NOMO-1 treated with dmso at 0.1 percent for 144 hours (cell line): Measurements from ENCODE around the gene RNF44.

Experiments used
- DNase-seq: peaks from one replicate; lab custom pipeline; 2025; ENCODE audit not compliant: unreplicated experiment; lab: John Stamatoyannopoulos, UW

Gene RNF44

DNA sequence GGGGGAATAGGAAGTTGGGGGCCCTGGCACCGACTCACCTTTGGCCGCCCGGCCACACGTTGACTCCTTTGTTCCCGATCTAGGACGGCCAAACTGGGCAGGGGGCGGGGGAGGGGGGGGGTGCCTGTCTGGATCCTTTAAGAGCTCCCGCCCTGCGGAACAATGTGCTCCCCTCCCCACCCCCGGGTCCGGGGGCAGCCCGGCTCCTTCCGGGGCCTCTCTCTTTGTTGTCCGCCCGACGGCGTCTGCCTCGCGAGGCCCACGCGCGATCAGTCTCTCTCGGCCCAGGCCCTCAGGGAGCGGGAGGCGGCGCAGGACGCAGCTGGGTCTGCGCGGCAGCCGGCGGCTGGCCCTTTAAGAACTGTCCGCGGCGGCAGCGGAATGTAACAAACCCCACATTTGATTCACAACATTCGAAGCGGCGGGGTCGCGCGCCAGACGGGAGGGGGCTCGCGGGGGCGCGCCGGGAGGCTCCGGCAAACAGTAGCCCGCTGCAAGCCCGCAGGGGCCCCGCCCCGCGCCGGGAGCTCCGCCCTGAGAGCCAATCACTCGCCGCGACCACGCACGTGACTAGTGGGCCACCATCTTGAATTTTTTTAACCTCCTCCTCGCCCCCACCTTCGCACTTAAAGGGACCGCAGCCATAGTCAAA is at the start of gene RNF44:
Gene RNF44, minus strand, starts transcription at position 501 of the 652 bp plus-strand sequence. CDS start 4,930 bp downstream, outside the sequence.
- DNase-seq = peak; percentile 95

DNA sequence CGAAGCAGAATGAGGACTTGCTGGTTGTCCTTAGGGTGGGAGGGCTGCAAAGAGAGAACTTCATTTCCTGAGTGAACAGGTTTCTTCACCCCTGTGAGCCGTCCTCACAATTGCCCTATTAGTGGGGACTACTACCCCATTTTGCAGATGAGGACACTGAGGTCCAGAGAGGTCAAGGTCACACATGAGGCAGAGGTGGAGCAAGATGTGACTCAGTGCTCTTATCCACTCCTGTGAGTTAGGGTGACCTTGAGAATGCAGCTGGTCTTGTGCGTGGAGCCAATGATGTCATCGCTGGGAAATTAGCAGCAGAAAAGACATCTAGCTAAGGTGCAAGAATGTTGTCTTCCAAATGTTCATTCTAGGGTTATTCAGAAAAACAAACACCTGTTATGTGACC is 45.9 kb upstream of the RNF44 start:
- no peak for DNase-seq

DNA sequence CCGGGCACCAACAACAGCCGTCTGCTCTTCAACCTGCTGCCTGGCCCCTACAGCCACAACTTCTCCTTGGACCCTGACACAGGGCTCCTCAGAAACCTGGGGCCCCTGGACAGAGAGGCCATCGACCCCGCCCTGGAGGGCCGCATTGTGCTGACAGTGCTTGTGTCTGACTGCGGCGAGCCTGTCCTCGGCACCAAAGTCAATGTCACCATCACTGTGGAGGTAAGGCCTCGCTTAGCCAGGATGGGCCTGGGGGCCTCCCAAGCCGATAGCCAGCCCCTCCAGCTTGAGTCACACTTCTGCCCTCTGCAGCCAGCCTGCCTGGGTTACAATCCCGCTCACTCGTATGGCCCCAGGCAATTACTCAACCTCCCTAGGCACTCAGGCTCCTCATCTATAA is 44.2 kb upstream of the RNF44 start:
- DNase-seq = no peak

DNA sequence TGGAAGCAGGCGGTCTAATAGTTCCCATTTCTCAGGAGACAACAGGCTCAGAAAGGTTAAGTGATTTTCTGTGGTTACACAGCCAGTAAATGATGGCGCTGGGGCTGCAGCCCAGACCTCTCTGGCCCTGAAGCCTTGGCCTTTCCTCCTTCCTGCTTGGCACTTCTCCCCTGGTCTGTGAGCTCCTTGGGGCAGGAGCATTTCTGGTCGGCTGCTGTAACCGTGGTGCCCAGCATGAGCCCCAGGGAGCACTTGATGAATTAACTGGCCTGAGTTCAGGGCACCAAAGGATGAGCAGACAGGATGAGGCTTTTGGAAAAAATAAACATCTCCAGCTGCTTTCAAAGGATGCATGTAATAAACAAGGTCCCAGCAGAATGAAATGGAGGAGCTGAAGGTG is 42.1 kb upstream of the RNF44 start:
- DNase-seq = no peak

DNA sequence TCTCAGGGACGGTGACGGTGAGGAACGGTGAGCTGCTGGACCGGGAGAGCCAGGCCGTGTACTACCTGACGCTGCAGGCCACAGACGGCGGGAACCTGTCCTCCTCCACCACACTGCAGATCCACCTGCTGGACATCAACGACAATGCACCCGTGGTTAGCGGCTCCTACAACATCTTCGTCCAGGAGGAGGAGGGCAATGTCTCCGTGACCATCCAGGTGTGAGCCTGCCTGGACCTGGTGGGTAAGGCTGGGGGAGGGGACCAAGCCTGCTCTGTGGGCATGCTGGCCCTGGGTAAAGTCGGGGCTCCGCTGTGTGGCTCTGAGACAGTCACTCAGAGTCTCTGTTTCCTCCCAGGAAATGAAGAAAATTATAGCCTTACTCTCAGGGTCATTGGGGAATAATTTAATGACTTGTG is 41.2 kb upstream of the RNF44 start:
- no peak for DNase-seq

DNA sequence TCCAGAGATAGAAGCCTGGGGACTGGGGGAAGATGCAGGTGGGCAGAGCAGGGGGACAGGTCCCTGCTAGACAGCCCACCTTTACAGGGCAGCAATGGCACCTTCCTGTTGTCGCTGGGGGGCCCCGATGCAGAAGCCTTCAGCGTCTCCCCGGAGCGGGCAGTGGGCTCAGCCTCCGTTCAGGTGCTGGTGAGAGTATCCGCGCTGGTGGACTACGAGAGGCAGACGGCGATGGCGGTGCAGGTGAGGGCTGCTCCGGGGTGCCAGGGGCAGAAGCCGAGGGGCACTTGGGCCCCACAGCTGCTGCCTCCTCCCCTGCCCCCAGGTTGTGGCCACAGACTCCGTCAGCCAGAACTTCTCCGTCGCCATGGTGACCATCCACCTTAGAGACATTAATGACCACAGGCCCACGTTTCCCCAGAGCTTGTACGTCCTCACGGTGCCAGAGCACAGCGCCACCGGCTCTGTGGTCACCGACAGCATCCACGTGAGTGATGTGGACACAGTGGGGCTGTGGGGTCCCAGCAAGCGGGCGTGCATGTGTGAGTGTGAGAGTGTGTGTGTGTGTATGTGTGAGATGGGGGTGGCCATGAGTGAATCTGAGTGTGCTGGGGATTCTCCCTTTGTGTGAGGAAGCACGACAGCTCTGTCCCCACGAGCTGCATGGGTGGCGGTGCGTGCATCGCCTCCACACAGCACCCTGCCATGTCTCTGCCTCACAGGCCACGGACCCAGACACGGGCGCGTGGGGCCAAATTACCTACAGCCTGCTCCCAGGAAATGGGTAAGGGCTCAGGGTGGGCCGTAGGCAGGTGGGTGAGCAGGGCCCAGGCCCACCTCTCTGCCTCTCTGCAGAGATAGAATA is 40.3 kb upstream of the RNF44 start:
- no peak for DNase-seq

DNA sequence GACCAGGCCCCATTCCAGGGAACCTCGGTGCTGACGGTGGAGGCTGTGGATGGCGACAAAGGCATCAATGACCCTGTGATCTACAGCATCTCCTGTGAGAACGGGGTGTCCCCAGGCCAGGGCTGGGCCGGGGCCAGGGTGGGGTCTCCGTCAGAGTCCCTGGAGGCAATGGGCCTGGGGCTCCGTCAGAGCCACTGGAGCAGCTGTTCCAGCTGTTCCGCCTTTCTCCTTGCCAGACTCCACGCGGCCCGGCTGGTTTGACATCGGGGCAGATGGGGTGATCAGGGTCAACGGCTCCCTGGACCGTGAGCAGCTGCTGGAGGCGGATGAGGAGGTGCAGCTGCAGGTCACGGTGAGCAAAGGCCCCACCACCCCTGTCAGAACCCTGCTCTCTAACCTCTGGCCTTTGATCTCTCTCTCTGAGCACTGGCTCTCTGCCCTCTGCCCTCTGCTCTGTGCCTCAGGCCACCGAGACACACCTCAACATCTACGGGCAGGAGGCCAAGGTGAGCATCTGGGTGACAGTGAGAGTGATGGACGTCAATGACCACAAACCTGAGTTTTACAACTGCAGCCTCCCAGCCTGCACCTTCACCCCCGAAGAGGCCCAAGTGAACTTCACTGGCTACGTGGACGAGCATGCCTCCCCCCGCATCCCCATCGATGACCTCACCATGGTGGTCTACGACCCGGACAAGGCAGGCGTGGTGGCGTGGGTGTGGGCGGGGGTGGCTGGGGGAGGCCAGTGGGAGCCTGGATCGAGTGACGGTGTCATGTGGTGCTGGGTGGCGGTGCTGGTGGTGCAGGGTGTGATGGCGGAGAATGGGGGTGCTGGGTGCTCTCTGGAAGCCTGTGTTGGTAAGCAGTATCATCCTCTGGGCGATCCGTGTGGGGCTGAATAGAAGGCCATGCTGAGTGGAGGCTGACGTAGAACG is 38.6 kb upstream of the RNF44 start:
- DNase-seq = no peak

DNA sequence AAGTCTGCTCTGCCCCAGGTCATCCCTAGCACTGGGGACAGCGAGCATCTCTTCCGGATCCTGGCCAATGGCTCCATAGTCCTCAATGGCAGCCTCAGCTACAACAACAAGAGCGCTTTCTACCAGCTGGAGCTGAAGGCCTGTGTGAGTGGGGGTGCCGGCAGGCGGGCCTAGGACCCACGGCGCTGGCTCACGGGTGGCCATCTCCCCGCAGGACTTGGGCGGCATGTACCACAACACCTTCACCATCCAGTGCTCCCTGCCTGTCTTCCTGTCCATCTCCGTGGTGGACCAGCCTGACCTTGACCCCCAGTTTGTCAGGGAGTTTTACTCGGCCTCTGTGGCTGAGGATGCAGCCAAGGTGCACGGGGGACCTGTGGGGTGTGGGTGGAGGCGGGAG is 37.9 kb upstream of the RNF44 start:
- no peak for DNase-seq

DNA sequence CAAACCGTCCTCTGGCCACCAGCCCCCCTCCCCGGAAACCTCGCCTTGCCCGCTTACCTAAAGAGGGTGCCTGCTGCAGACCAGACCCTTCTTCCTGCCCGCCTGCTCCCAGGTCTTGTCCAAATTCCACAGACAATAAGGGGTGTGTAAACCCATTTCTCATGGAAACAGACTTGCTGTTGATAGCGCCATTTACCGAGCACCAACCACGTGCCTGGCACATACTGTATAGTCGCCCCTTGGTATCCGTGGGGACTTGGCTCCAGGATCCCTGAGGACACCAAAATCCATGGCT is 37.0 kb upstream of the RNF44 start:
- no peak for DNase-seq

DNA sequence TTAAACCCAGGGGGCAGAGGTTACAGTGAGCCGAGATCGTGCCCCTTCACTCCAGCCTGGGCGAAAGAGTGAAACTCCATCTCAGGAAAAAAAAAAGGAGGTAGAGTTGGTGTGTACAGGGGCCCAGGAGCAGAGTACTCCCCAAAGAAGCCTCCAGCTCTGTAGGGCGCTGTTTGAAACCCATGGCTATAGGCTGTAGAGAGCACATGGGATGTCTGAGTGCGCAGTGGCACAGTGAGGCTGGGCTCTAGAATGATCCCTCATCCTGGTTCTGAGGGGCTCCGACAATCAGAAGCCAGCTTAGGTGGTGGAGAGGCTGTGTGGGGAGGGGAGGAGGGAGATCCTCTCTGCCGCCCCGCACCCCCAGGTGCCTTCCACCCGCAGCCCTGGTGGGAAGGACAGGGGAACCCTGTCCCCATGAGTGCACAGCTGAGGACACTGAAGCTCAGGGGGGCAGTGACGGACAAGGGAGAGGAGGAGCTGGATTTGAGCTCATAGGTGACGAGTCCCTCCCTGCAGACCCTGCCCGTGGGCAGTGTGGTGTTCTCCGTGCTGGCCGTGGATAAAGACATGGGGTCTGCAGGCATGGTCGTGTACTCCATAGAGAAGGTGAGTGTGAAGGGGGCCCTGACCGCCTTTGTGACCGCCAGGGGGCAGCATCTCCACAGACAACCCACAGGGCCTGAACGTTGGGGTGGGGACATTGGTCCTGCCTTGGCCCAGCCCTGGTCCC is 36.5 kb upstream of the RNF44 start:
- DNase-seq = peak; percentile 13

DNA sequence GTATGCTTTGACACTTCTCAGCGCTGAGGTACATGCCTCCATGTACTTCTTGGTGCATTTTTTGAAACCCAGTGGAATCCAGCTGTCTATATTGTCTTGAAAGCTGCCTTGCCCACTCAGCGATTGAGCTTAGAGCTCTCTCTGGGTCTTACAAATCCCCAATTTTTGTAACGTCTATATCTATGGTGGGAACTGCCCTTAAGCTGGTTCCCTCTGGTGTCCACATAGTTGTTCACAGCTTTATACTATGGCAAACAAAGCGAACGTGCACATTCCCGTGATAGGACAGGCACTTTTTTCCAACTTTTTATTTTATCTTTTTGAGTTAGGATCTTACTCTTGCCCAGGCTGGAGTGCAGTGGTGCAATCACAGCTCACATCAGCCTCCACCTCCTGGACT is 32.8 kb upstream of the RNF44 start:
- DNase-seq = no peak

DNA sequence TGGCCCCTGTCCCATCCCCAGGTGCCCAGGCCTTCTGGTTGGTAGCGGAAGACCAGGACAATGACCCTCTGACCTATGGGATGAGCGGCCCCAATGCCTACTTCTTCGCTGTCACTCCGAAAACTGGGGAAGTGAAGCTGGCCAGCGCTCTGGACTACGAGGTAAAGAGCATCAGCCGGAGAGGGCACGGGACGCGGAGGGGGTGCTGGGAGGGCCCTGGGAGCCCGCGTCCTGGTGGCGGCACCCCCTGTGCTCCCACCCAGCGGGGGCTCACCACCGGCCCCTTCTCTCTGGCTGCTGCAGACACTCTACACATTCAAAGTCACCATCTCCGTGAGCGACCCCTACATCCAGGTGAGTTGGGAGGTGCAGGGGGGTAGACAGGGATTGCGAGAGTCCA is 31.5 kb upstream of the RNF44 start:
- DNase-seq = no peak

DNA sequence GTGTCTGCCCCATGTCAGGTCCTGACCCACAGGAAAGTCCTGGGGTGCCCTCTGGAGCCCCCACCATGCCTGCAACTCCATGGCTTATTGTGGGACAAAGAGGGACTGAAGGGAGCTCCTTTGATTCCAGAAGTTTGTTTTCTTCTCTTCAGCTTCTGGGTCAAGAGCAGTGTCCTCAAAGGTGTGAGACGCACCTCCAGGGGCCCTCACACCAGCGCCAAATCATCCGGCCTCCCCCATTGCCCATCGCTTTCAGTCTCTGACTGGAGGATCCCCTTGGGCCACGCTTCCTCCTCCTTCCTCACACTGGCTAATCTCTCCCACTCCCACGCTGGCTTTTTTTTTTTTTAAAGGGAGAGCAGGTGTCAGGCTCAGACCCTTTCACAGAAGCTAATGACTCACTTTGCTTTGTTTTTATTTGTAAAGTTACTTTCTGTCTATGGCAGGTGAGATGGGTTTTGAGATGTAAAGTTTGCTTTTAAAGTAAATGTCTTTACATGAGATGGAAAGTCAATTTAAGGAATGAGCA is 28.6 kb upstream of the RNF44 start:
- no peak for DNase-seq

DNA sequence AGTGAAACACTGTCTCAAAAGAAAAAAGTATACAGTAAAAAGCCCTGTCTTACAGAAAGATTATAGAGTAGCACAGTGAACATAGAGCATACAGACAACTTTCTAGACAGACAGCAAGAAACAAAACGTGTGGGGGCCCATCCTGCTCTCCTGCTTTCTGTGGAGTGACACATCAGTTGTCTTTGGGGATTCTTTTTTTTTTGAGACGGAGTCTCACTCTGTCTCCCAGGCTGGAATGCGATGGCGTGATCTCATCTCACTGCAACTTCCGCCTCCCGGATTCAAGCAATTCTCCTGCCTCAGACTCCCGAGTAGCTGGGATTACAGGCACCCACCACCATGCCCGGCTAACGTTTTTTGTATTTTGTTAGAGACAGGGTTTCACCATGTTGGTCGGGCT is 26.8 kb upstream of the RNF44 start:
- DNase-seq = no peak

DNA sequence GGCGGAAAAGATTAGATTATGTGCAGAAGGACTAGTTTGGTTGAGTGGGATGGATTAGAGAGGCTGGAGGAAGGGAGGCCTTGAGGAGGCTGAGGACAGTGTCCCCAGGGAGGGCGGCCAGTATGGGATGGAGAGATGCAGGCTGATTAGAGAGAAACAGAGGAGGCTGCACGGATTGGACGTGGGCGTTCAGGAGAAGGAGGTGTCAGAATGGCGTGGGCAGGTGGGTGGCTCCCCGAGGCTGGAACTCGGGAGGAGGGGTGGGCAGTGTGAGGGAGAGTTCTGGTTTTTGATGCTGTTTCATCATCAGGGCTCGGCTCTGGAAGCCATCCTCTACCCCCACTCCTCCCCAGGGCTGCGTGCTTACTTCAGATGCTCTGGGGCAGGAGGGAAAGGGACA is 25.0 kb upstream of the RNF44 start:
- DNase-seq = no peak

DNA sequence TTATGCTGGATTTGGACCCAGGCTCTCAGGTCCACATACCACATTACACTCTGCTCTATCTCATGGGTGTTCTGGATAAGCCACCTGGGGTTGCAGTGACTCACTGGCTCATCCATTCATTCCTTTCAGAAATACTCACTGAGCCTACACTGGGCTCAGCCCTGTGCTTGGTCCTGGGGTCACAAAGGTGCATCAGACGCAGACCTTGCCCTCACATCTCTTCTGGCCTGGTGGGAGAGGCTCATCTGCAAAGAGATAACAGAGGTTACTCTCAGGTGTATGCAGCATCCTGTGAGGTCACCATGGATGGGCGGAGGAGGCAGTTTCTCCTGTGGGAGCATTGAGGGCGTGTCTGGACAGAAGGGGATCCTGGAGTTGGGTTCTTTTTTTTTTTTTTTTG is 24.1 kb upstream of the RNF44 start:
- no peak for DNase-seq

DNA sequence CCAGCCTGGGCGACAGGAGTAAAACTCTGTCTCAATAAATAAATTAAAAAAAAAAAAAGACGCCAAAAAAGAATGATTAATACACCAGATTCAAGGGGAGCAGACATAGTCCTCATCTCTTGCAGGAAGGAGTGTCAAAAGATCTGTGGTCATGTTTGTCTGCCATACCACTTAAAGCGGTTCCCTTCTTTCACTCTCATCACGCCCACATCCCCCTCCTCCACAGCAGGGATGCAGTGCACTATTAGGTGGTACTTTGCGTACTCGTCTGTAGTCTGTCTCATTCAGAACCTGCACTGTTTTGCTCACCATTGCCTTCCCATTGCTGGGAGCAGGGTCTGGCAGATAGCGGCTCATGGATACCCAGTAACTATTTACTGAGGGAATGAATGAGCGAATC is 23.2 kb upstream of the RNF44 start:
- DNase-seq = no peak

DNA sequence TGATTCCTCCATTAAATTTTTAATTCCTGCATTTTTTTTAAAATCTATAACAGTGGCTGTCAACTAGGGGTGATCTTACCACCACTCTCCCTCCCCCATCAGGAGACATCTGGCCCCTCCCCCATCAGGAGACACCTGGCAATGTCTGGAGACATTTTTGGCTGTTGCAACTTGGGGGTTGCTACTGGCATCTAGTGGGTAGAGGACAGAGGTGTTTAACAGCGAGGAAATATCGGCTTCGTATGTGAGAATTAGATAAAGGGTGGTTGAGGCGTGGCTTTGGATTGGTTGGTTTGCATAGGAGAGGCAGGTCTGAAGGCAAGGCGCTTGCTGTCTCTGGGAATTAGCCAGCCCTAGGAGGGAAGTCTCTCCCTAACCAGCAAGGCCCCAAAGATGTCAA is 22.5 kb upstream of the RNF44 start:
- no peak for DNase-seq

DNA sequence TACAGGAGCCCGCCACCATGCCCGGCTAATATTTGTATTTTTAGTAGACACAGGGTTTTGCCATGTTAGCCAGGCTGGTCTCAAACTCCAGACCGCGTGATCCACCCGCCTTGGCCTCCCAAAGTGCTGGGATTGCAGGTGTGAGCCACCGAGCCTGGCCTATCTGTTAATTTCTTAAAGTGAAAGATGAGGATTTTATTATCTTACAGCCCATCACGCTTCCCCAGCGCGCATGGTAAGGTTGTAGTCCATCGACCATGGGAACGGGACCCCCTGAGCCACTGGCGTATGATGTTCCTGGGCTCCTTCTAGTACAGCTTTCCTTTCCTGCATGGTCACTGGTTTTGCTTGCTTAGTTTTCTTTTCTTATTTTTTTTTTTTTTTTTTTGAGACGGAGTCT is 20.6 kb upstream of the RNF44 start:
- DNase-seq = no peak

DNA sequence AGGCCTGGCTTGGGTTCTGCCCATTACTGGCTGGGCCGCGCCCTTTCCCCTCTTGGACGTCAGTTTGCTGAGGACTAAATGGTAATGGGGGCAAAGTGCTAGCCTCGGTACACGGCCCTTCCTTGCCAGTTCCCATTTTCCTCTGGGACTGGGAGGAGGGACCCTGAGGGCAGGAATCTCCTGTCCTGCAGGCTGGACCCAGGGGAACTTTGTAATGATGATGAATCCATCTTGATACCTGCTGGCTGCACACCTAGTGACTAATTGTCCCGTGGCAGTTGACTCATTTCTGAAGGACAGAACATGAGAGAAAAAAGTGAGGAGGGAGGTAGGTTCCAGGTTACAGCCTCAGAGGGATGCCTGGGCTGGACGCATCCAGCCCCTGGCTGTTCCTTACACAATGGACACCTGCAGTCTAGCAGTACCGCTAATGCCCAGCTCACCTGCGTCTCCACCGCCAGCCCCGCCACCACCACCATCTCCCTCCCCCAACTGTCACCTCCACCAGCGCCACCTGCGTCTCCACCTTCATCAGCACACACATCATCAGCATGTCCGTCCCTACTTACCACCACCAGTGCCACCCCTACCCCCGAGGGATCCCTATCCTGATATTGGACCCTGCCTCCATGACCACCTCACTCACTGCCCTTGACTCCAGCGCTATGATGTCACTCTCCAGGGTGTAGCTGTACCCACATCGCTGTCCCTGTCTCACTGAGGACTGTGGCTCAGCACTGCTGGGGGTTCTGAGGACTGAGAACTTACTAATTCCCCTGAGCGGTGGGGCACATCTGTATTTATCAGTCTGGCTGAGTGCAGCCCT is 16.3 kb upstream of the RNF44 start:
- DNase-seq = no peak
